GM23338 (cell line): ENCODE results near the gene CHRD. TPM values are rescaled to one million over a fixed set of nuclear protein-coding genes. Genes with fewer than 3 reads are reported as not detected.

Source experiments
- ATAC-seq: fragments of 200-7000 bp; cut with Tn5 transposase; 3 replicates; pipeline ENCODE4 v1.9.1; 2020
- DNase-seq: peaks from one replicate; pipeline ENCODE4 v3.0.0-alpha.2; 2015; ENCODE audit warnings: low spot score
- H2AFZ ChIP-seq: fragments of 200-600 bp; sonication (generic); 2 replicates; pipeline ENCODE4 v1.8.0; 2016; ENCODE audit warnings: antibody characterized with exemption, mild to moderate bottlenecking, moderate library complexity
- H3F3A ChIP-seq: fragments of 200-600 bp; sonication (generic); replicated peaks from 2 replicates; pipeline ENCODE4 v1.8.0; 2017; ENCODE audit warnings: antibody characterized with exemption, mixed run types, low read depth
- H3K27ac ChIP-seq: fragments of 200-600 bp; sonication (generic); 2 replicates; pipeline ENCODE4 v1.6.1; 2016; ENCODE audit warnings: low read depth
- H3K27me3 ChIP-seq: fragments of 200-600 bp; sonication (generic); 2 replicates; pipeline ENCODE4 v1.8.0; 2016; ENCODE audit warnings: mild to moderate bottlenecking, mixed run types, moderate library complexity; ENCODE audit not compliant: insufficient read depth
- H3K36me3 ChIP-seq: fragments of 200-600 bp; sonication (generic); 2 replicates; pipeline ENCODE4 v1.8.0; 2016; ENCODE audit warnings: mild to moderate bottlenecking; ENCODE audit not compliant: insufficient read depth
- H3K4me1 ChIP-seq: fragments of 200-600 bp; sonication (generic); 2 replicates; pipeline ENCODE4 v1.8.0; 2016; ENCODE audit warnings: mild to moderate bottlenecking, moderate library complexity; ENCODE audit not compliant: insufficient read depth
- H3K4me2 ChIP-seq: fragments of 200-600 bp; sonication (generic); 2 replicates; pipeline ENCODE4 v1.7.1; 2017; ENCODE audit warnings: mixed run types
- H3K4me3 ChIP-seq: fragments of 200-600 bp; sonication (generic); 2 replicates; pipeline ENCODE4 v1.6.1; 2016; ENCODE audit warnings: mixed run types
- H3K79me2 ChIP-seq: fragments of 200-600 bp; sonication (generic); replicated peaks from 2 replicates; pipeline ENCODE4 v1.8.0; 2017; ENCODE audit warnings: mild to moderate bottlenecking; ENCODE audit not compliant: insufficient read depth
- H3K9me2 ChIP-seq: fragments of 200-600 bp; sonication (generic); 2 replicates; pipeline ENCODE4 v1.8.0; 2017; ENCODE audit not compliant: insufficient read depth
- H4K20me1 ChIP-seq: fragments of 200-600 bp; sonication (generic); replicated peaks from 2 replicates; pipeline ENCODE4 v1.8.0; 2017; ENCODE audit warnings: mild to moderate bottlenecking; ENCODE audit not compliant: insufficient read depth
- H3K27ac Mint-ChIP-seq: 2 replicates; pipeline ENCODE4 v1.8.0; 2020; ENCODE audit warnings: inconsistent platforms, mild to moderate bottlenecking, moderate library complexity, mixed read lengths
- H3K27me3 Mint-ChIP-seq: 3 replicates; pipeline ENCODE4 v1.8.0; 2022; ENCODE audit warnings: low read depth, mild to moderate bottlenecking, moderate library complexity, mixed read lengths, inconsistent platforms; ENCODE audit not compliant: insufficient read depth, poor library complexity
- H3K36me3 Mint-ChIP-seq: 3 replicates; pipeline ENCODE4 v1.8.0; 2021; ENCODE audit warnings: low read depth, mild to moderate bottlenecking, inconsistent platforms, moderate library complexity, mixed read lengths
- H3K4me1 Mint-ChIP-seq: 3 replicates; pipeline ENCODE4 v1.8.0; 2020; ENCODE audit warnings: mild to moderate bottlenecking, inconsistent platforms, mixed read lengths
- H3K4me3 Mint-ChIP-seq: 3 replicates; pipeline ENCODE4 v1.8.0; 2021; ENCODE audit warnings: moderate library complexity, mild to moderate bottlenecking, inconsistent platforms, mixed read lengths
- H3K9me3 Mint-ChIP-seq: 3 replicates; pipeline ENCODE4 v1.8.0; 2020; ENCODE audit warnings: moderate library complexity, mild to moderate bottlenecking, inconsistent platforms, mixed read lengths
- CREB1 ChIP-seq: fragments of 250-450 bp; sonication (Bioruptor Pico); IDR thresholded peaks from 2 replicates; pipeline ENCODE4 v1.5.0; 2020; ENCODE audit warnings: low read depth, mild to moderate bottlenecking, moderate library complexity
- EZH2phosphoT487 ChIP-seq: fragments of 200-600 bp; sonication (generic); IDR thresholded peaks from one replicate; pipeline ENCODE4 v1.8.1; 2018; ENCODE audit warnings: antibody characterized with exemption; ENCODE audit not compliant: unreplicated experiment
- JUNB ChIP-seq: IDR thresholded peaks from one replicate; pipeline ENCODE4 v1.6.1; 2016; ENCODE audit warnings: antibody characterized with exemption; ENCODE audit not compliant: unreplicated experiment
- POLR2AphosphoS5 ChIP-seq: IDR thresholded peaks from 2 replicates; pipeline ENCODE4 v1.6.1; 2016; ENCODE audit warnings: antibody characterized with exemption, low read depth
- REST ChIP-seq: IDR thresholded peaks from one replicate; pipeline ENCODE4 v1.6.1; 2018; ENCODE audit warnings: antibody characterized with exemption; ENCODE audit not compliant: unreplicated experiment
- STAT1 ChIP-seq: IDR thresholded peaks from one replicate; pipeline ENCODE4 v1.6.1; 2016; ENCODE audit warnings: antibody characterized with exemption; ENCODE audit not compliant: unreplicated experiment
- ZNF114 ChIP-seq: fragments of 250-450 bp; sonication (Bioruptor Pico); IDR thresholded peaks from 2 replicates; pipeline ENCODE4 v1.5.0; 2020; ENCODE audit warnings: mild to moderate bottlenecking, moderate library complexity
- ZNF331 ChIP-seq: fragments of 250-450 bp; sonication (Bioruptor Pico); IDR thresholded peaks from 2 replicates; pipeline ENCODE4 v1.5.0; 2020; ENCODE audit warnings: low read depth, mild to moderate bottlenecking, moderate library complexity
- ZNF462 ChIP-seq: fragments of 250-450 bp; sonication (Bioruptor Pico); IDR thresholded peaks from 2 replicates; pipeline ENCODE4 v1.5.0; 2020; ENCODE audit warnings: mild to moderate bottlenecking, moderate library complexity
- polyA plus RNA-seq: library from polyadenylated mRNA; unstranded; fragments of >200 nt; fragmentation: Nextera tagmentation; extraction: Ambion mirVana; gene quantifications from 2 replicates; pipeline ENCODE4 v1.2.1, GENCODE V29; 2016
- total RNA-seq: library from RNA; depleted of rRNA; stranded (reverse); fragments of >200 nt; shearing (Covaris generic); gene quantifications from 2 replicates; pipeline ENCODE4 v1.2.3, GENCODE V29; 2014
- TF ChIP-seq, protein P1 (sequence below): IDR thresholded peaks from 2 replicates; pipeline ENCODE4 v1.6.1; 2016; ENCODE audit warnings: antibody characterized with exemption

The CHRD gene
- total and polyA plus RNA-seq, 2 experiments from 2014 or later: 0.34 to 0.66 TPM

DNA sequence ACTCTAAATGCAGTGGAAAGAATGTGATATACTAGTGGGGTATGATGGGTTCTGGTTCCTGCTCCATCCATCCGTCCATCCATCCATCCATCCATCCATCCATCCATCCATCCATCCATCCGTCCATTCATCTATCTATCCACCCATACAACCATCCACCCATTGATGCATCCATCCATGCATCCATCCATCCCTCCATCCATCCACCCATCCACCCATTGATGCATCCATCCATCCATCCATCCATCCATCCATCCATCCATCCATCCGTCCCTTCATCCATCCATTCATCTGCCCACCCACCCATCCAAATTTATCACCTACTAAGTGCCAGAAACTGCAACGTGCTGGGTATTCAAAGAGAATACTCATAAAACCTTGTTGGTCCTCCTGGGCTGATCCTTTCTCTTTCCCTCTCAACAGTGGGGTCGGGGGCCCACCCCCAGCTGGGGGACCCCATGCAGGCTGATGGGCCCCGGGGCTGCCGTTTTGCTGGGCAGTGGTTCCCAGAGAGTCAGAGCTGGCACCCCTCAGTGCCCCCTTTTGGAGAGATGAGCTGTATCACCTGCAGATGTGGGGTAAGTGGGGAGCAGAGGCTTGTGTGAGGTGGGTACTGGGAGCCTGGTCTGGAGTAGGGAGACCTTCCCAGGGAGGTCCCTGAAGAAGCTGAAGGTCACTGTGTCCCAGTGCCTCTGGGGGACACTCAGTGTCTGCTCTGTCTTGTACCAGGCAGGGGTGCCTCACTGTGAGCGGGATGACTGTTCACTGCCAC lies 8.5 kb downstream of the CHRD start:
- Mint-ChIP-seq H3K27ac (no peak overlapping the region), H3K27me3 (peaks cover 10% of the 10 kb centered on the region), H3K4me1 (peaks cover 5% of the 10 kb centered on the region; the same call in 2 of the 3 replicates), H3K4me3 (no peak overlapping the region), H3K36me3 (no peaks in the 10 kb centered on the region), H3K9me3 (no peaks in the 10 kb centered on the region)
- no peak overlapping the region for H3K4me2 ChIP-seq
- no peak for TF ChIP-seq STAT1
- H3K36me3 ChIP-seq: no peaks in the 10 kb centered on the region
- no peak overlapping the region for H3K27ac ChIP-seq
- H3K9me2 ChIP-seq: no peaks in the 10 kb centered on the region
- no peaks in the 10 kb centered on the region for H4K20me1 ChIP-seq
- no peaks in the 10 kb centered on the region; the same call in 1 of the 2 replicates for H3K4me1 ChIP-seq
- no peak overlapping the region for H2AFZ ChIP-seq
- ATAC-seq (no peak), DNase-seq (no peak)
- no peaks in the 10 kb centered on the region for H3K79me2 ChIP-seq
- peaks cover 13% of the 10 kb centered on the region; the same call in 1 of the 2 replicates for H3K27me3 ChIP-seq
- H3F3A ChIP-seq: no peaks in the 10 kb centered on the region
- H3K4me3 ChIP-seq: no peak overlapping the region

DNA sequence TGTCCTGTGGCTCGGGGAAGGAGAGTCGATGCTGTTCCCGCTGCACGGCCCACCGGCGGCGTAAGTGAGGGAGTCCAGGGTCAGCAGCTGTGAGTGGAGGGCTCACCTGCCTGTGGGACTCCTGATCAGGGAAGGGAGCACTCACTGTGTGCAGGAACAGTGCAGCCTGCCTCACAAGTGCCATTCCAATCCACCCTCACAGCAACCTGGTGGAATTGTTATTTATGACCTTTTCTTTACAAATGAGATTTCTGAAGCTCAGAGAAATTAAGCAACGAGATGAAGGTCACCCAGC lies 9.0 kb downstream of the CHRD start:
- Histone ChIP-seq H2AFZ (no peak overlapping the region), H3K36me3 (no peaks in the 10 kb centered on the region), H3K4me1 (no peaks in the 10 kb centered on the region; the same call in 1 of the 2 replicates), H3K4me2 (no peak overlapping the region), H3K27me3 (0 out of 2 replicates have a peak, but pooled peaks cover 10% of the 10 kb centered on the region), H3K4me3 (no peak overlapping the region), H3F3A (no peaks in the 10 kb centered on the region), H3K9me2 (no peaks in the 10 kb centered on the region), H4K20me1 (no peaks in the 10 kb centered on the region), H3K27ac (no peak overlapping the region), H3K79me2 (no peaks in the 10 kb centered on the region)
- Mint-ChIP-seq H3K27ac (no peak overlapping the region), H3K27me3 (peaks cover 5% of the 10 kb centered on the region), H3K9me3 (no peaks in the 10 kb centered on the region), H3K4me3 (no peak overlapping the region), H3K36me3 (no peaks in the 10 kb centered on the region), H3K4me1 (peaks cover 5% of the 10 kb centered on the region; the same call in 2 of the 3 replicates)
- no peak for ATAC-seq
- no peak for DNase-seq
- TF ChIP-seq ZNF114 (CRISPR knock-in tag) (no peak), ZNF462 (no peak), JUNB (no peak), POLR2AphosphoS5 (no peak), REST (no peak), ZNF331 (CRISPR knock-in tag) (no peak), STAT1 (no peak), EZH2phosphoT487 (no peak), CREB1 (CRISPR knock-in tag) (no peak)
- TF ChIP-seq, protein P1, sequence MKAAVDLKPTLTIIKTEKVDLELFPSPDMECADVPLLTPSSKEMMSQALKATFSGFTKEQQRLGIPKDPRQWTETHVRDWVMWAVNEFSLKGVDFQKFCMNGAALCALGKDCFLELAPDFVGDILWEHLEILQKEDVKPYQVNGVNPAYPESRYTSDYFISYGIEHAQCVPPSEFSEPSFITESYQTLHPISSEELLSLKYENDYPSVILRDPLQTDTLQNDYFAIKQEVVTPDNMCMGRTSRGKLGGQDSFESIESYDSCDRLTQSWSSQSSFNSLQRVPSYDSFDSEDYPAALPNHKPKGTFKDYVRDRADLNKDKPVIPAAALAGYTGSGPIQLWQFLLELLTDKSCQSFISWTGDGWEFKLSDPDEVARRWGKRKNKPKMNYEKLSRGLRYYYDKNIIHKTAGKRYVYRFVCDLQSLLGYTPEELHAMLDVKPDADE: no peak
